Kidney (tissue), 14 donors: ENCODE measurements around the gene SLAIN2. TPM values are rescaled to one million over a fixed set of nuclear protein-coding genes. Genes with fewer than 3 reads are reported as not detected.

Experiments used
- DNase-seq, 5 donors: peaks; one replicate each; pipeline ENCODE4 v3.0.0-alpha.2; 2013 to 2020
- FAIRE-seq: peaks from 2 replicates; lab custom pipeline; 2012; peaks lifted over from hg19 to GRCh38; lab: Jason Lieb, UNC
- H3K27ac ChIP-seq, 2 donors: one replicate each; pipeline ENCODE4 v1.7.0; 2013; ENCODE audit warnings: low read depth in 2 of 2, low read length in 2 of 2, inconsistent platforms in 1 of 2
- H3K27me3 ChIP-seq: one replicate; pipeline ENCODE4 v1.7.1; 2013; ENCODE audit warnings: low read length, inconsistent platforms; ENCODE audit not compliant: control insufficient read depth, insufficient read depth
- H3K36me3 ChIP-seq, 3 donors: one replicate each; pipeline versions ENCODE4 v1.7.0 to v1.7.1; 2013; ENCODE audit warnings: low read length in 3 of 3, control low read depth in 1 of 3, inconsistent platforms in 1 of 3; ENCODE audit not compliant: insufficient read depth in 3 of 3, control insufficient read depth in 2 of 3
- H3K4me1 ChIP-seq, 3 donors: one replicate each; pipeline versions ENCODE4 v1.7.0 to v1.7.1; 2013; ENCODE audit warnings: low read length in 3 of 3, inconsistent platforms in 1 of 3, low read depth in 1 of 3; ENCODE audit not compliant: control insufficient read depth in 2 of 3, insufficient read depth in 2 of 3
- H3K4me3 ChIP-seq, 3 donors: one replicate each; pipeline versions ENCODE4 v1.7.0 to v1.8.1; 2013; ENCODE audit warnings: low read length in 3 of 3, control low read depth in 1 of 3, inconsistent platforms in 1 of 3
- H3K9ac ChIP-seq, 3 donors: one replicate each; pipeline versions ENCODE4 v1.7.0 to v1.7.1; 2013; ENCODE audit warnings: low read length in 3 of 3, control low read depth in 1 of 3, inconsistent platforms in 1 of 3
- H3K9me3 ChIP-seq, 3 donors: one replicate each; pipeline versions ENCODE4 v1.7.0 to v1.7.1; 2013; ENCODE audit warnings: low read length in 3 of 3, control low read depth in 1 of 3, inconsistent platforms in 1 of 3; ENCODE audit not compliant: control insufficient read depth in 2 of 3, insufficient read depth in 1 of 3
- intact Hi-C: fragments of 100-400 bp; cut with DNase I; formaldehyde crosslinking; loops from one replicate; pipeline ENCODE4 v1.11.1; 2022
- polyA plus RNA-seq: library from polyadenylated mRNA; stranded (reverse); fragments of 350-450 nt; fragmentation: Illumina TruSeq; extraction: RNeasy Lipid Tissue Mini Kit (QIAGEN cat#74804); gene quantifications from one replicate; pipeline ENCODE4 v1.2.3, GENCODE V29; 2014; ENCODE audit warnings: low read depth, low replicate concordance; ENCODE audit not compliant: insufficient read depth
- total RNA-seq: library from RNA; stranded (reverse); fragmentation: NEBNext Ultra II Directional; extraction: Animal tissue kit (Norgen Biotek cat#: 25700); gene quantifications from one replicate; pipeline ENCODE4 v1.2.1, GENCODE V29; 2021
- TF ChIP-seq, protein P1 (sequence below): IDR thresholded peaks from 3 replicates; pipeline ENCODE4 v1.5.1; 2012; ENCODE audit warnings: mild to moderate bottlenecking, moderate library complexity, borderline replicate concordance; ENCODE audit not compliant: insufficient read depth; ENCODE audit errors: extremely low read depth
- donor health status: control.
- donor health status: control.
- donor health status: control.
- donor health status: control.
- donor health status: control.
- donor health status: DM: yes; HTN: yes; CAD: no.
- donor health status: Normal renal cell carcinoma (clear cell type).

The SLAIN2 gene
- total and polyA plus RNA-seq, 2 donors from 2014 or later: 23.6 to 69.1 TPM

DNA sequence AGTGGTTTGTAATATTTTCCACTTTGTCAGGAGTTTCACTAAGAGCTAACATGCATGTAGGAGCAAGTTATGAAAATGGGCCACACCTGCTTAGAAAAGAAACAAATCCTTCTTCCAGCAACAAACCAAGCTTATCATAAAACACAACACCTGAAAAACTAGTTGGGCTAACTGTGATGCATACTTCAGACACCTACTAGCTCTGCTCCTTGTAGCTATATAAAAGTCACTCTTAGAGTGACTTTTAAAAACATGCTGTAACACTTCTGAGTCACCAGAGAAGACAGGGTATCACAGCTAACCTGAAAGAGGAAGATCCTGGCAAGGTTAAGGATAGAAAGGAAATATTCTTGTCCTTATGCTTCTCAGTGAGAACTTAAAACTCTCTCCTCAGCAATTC lies 3.6 kb upstream of the SLAIN2 start:
- H3K9ac ChIP-seq: no peak overlapping the region
- FAIRE-seq: no peak
- no peaks in the 10 kb centered on the region for H3K9me3 ChIP-seq
- H3K4me3 ChIP-seq: no peak overlapping the region
- H3K4me1 ChIP-seq: peaks cover 0 to 3% (median 0%) of the 10 kb centered on the region in 3 donors
- no peaks in the 10 kb centered on the region for H3K36me3 ChIP-seq
- H3K27ac ChIP-seq: no peak overlapping the region
- no peaks in the 10 kb centered on the region for H3K27me3 ChIP-seq
- TF ChIP-seq, protein P1, sequence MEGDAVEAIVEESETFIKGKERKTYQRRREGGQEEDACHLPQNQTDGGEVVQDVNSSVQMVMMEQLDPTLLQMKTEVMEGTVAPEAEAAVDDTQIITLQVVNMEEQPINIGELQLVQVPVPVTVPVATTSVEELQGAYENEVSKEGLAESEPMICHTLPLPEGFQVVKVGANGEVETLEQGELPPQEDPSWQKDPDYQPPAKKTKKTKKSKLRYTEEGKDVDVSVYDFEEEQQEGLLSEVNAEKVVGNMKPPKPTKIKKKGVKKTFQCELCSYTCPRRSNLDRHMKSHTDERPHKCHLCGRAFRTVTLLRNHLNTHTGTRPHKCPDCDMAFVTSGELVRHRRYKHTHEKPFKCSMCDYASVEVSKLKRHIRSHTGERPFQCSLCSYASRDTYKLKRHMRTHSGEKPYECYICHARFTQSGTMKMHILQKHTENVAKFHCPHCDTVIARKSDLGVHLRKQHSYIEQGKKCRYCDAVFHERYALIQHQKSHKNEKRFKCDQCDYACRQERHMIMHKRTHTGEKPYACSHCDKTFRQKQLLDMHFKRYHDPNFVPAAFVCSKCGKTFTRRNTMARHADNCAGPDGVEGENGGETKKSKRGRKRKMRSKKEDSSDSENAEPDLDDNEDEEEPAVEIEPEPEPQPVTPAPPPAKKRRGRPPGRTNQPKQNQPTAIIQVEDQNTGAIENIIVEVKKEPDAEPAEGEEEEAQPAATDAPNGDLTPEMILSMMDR: no peak
- DNase-seq: no peak
- intact Hi-C loops: no loop called here

GRCh38 chr4:48339642-48340041 lies 1.7 kb upstream of the SLAIN2 start:
- intact Hi-C loops: no loop called here
- FAIRE-seq: no peak
- Histone ChIP-seq H3K4me3 (no peak overlapping the region), H3K27me3 (no peaks in the 10 kb centered on the region), H3K9ac (no peak overlapping the region), H3K36me3 (no peaks in the 10 kb centered on the region), H3K4me1 (peaks cover 0 to 5% (median 3%) of the 10 kb centered on the region in 3 donors), H3K9me3 (no peaks in the 10 kb centered on the region), H3K27ac (no peak overlapping the region)
- TF ChIP-seq, protein P1: no peak
- no peak for DNase-seq

- Histone ChIP-seq H3K4me1 (peaks cover 0 to 5% (median 3%) of the 10 kb centered on the region in 3 donors), H3K9ac (peak overlapping the region; percentile 18 to 94 (median 84)), H3K36me3 (no peaks in the 10 kb centered on the region), H3K4me3 (peak overlapping the region; percentile 60 to 84 (median 80)), H3K27me3 (no peaks in the 10 kb centered on the region), H3K9me3 (no peaks in the 10 kb centered on the region), H3K27ac (peak overlapping the region; percentile 69 to 89)
- TF ChIP-seq, protein P1: no peak
- intact Hi-C loops: no loop called here
- FAIRE-seq: no peak
- peak in 2 of 5 donors; percentile 76 to 78 for DNase-seq
Observed at GRCh38 chr4:48340276-48340964, 909 bp upstream of the SLAIN2 start.
